22Rv1 (cell line): ENCODE data around the gene OSER1.

Experiments
- CTCF ChIP-seq: fragments of 450-650 bp; IDR thresholded peaks from 2 replicates; pipeline ENCODE4 v1.5.1; 2017; ENCODE audit warnings: mild to moderate bottlenecking
- ZFX ChIP-seq: fragments of 450-650 bp; IDR thresholded peaks from 2 replicates; pipeline ENCODE4 v1.6.1; 2017; ENCODE audit warnings: antibody characterized with exemption, borderline replicate concordance

GRCh38 chr20:44188752-44189151 lies 21.8 kb downstream of the OSER1 start:
- TF ChIP-seq CTCF (no peak), ZFX (no peak)
